Fibroblast of villous mesenchyme (primary cell): ENCODE data around the gene PTAFR. TPM values are rescaled to one million over a fixed set of nuclear protein-coding genes. Genes with fewer than 3 reads are reported as not detected.

Source experiments
- DNase-seq: peaks from one replicate; pipeline ENCODE4 v3.0.0-alpha.2; 2010; ENCODE audit warnings: low read depth
- H3K4me3 ChIP-seq: 2 replicates; pipeline ENCODE4 v1.5.1; 2011; ENCODE audit warnings: low read depth, mild to moderate bottlenecking, low read length
- total RNA-seq: library from RNA; depleted of rRNA; stranded (reverse); fragments of >200 nt; gene quantifications from 2 replicates; pipeline ENCODE4 v1.2.3, GENCODE V29; 2012
- TF ChIP-seq, protein P1 (sequence below): IDR thresholded peaks from 2 replicates; pipeline ENCODE4 v1.5.1; 2012; ENCODE audit warnings: low read depth, mild to moderate bottlenecking, low read length; ENCODE audit not compliant: insufficient read depth

Gene PTAFR
- total RNA-seq, 1 donor, result under 0.01 TPM

DNA sequence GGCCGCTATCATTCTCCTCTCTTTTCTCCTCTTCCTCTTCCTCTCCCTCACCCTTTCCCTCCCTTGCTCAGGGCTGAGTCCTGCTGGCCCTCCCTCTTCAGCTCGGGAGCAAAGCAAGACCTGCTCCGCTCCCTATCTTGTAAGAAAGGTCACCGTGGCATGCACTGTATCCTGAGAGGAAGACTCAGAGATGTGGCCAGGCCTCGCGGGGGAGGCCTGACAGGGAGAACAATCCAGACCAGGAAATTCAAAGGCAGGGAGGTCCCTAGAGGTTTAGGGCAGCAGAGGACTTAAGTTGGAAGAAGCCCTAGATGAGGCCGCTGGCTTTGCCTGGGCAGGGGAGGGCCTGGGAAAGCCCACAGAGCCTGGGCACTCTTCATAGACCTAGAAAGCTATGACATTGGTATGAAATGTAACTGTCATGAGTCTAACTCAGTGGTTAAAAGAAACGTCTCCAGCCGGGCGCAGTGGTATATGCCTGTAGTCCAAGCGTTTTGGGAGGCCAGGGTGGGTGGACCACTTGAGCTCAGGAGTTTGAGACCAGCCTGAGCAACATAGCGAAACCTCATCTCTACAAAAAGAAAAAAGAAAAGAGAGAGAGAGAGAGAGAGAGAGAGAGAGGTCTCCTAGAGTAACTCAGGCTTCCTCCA, 14.6 kb upstream of the PTAFR start:
- H3K4me3 ChIP-seq, result no peak overlapping the region
- peak; percentile 19 for DNase-seq
- TF ChIP-seq, protein P1, sequence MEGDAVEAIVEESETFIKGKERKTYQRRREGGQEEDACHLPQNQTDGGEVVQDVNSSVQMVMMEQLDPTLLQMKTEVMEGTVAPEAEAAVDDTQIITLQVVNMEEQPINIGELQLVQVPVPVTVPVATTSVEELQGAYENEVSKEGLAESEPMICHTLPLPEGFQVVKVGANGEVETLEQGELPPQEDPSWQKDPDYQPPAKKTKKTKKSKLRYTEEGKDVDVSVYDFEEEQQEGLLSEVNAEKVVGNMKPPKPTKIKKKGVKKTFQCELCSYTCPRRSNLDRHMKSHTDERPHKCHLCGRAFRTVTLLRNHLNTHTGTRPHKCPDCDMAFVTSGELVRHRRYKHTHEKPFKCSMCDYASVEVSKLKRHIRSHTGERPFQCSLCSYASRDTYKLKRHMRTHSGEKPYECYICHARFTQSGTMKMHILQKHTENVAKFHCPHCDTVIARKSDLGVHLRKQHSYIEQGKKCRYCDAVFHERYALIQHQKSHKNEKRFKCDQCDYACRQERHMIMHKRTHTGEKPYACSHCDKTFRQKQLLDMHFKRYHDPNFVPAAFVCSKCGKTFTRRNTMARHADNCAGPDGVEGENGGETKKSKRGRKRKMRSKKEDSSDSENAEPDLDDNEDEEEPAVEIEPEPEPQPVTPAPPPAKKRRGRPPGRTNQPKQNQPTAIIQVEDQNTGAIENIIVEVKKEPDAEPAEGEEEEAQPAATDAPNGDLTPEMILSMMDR, result no peak

DNA sequence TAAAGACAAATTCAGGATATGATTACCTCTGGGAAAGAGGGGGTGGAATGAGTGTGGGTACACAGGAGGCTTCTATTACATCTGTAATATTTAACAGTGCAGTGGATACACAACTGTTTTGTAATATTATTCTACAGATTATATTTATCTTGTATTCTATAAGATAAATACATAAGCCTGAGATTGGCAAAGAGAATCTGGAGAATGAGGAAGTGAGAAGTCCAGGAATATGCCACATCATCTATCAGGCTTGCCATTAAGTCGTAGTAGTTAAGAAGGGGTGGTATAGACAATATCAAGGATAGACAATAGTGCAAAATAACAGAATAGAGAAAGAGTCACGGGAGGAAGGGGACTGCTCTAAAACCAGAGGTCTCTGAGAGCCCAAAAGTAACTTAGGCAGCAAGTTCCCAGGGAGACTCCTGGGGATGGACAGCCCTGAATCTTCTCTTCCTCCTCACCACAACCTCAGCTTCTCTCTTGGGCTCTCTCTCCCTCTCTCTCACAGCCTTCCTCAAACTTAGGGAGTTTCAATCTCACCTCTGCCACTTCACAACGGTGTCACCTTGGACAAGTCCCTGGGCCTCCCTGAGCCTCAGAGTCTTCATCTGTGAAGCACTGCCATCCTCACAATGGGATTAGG, 14.0 kb upstream of the PTAFR start:
- H3K4me3 ChIP-seq, result no peak overlapping the region
- DNase-seq, result peak; percentile 19
- TF ChIP-seq, protein P1, result no peak

DNA sequence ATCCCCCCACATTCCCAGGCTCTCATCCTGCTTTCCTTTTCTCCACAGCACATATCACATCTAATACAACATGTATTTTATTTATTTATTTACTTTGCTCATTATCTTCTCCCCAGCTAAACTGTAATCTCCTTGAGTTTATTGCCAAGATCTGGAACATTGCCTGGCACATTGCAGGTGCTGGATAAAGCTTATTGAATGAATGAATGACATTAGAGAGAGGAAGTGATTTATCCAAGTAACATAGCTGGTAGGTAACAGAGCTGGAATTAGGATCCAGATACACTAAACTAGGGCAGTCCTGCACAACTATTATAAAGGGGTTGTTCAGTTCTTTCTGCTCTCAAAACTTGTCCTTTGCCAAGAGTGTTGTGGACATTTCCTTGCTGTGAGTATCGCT, 8.6 kb upstream of the PTAFR start:
- DNase-seq, result no peak
- H3K4me3 ChIP-seq, result no peak overlapping the region
- TF ChIP-seq, protein P1, result no peak

DNA sequence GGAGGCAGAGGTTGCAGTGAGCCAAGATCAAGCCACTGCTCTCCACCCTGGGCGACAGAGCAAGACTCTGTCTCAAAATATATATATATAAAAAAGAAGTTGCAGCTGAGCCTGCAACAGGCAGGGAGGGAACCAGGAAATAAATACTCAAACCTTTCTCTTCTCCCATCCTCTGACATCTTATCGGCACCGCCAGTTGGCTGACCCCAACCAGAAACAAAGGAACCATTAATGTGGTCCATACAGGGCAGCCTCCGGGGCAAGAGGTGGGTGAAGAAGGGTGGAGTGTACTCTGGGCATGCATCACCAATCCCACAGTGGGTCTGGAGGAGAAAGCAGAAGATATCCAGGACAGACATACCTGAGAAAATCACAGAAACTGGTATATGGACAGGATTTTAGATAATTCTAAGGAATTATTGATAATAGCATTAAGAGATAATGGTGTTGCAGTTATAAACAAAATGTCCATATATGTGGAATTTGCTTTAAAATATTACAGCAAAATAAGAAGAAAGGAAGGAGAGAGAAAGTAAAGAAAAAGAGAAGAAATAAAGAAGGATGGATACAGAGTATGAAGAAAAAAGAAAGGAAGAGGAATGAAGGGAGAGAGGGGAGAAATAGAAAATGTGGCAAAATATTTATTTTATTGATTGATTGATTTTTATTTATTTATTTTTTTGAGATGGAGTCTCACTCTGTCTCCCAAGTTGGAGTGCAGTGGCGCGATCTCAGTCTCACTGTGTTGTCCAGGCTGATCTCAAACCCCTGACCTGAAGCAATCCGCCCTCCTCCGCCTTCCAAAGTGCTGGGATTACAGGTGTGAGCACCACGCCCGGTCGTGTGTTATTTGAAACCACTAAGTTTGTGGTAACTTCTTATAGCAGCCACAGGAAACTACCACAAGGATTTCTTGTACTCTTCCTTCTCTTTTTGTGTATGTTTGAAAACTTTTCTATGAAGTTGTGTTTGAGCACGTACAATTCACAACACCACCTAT, 4.1 kb upstream of the PTAFR start:
- TF ChIP-seq, protein P1, result no peak
- no peak for DNase-seq

DNA sequence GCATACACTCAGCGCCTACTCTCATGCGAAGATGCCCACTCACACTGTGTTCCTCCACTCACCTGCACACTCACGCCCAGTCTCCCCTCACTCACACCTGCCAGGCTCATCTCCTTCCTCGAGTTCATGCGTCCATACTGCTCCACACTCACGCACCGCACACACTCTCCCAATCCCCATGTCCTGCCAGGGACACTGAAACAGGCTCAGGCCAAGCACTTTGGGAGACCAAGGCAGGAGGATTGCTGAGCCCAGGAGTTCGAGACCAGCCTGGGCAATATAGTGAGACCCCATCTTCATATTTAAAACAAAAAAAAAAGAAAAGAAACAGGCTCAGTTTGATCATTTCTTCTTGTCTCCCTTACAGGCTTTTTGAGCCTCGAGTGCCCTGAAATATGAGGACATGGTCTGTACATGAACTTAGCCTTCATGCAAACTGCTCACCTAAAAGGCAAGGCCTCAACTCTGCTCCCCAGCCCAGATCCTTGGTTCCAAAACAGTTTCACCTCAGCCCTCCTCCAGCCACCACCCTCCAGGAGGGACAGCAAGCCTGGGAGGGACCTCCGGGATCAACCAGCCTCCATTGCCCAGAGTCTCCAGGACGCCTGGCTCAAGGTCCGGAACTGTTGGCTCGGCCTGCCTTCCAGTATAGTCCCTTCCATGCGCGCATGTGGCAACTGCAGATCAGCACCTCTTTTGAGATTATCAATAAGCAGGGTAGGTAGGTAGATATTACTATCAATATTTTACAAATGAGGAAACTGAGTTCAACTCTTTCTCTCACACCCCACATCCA, 2.4 kb upstream of the PTAFR start:
- TF ChIP-seq, protein P1, result no peak
- no peak for DNase-seq
- no peak overlapping the region for H3K4me3 ChIP-seq

More for the DNA sequence above, 4.1 kb upstream of the PTAFR start:
- H3K4me3 ChIP-seq, result no peak overlapping the region

DNA sequence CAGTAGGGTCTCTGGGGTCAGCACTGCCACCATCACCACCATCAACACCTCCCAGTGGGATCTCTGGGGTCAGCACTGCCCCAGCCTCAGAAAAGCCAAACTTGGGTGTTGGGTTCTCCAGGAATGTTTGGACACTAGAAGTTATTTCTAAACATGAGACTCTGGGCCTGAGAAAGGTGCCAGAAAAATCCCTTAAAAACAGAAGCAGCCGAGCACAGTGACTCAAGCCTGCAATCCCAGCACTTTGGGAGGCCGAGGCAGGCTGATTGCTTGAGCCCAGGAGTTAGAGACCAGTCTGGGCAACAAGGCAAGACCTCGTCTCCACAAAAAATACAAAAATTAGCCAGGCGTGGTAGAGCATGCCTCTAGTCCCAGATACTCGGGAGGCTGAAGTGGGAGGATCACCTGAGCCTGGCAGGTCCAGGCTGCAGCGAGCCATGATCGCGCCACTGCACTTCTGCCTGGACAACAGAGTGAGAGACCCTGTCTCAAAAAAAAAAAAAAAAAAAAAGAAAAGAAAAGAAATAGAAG, 470 bp downstream of the PTAFR start:
- no peak for DNase-seq
- TF ChIP-seq, protein P1, result no peak
- no peak overlapping the region for H3K4me3 ChIP-seq
